OCI-LY1 (cell line): Measurements from ENCODE around the gene GTPBP10.

Experiments used
- CTCF ChIP-seq: fragments of 200-600 bp; sonication (generic), shearing (Covaris generic); IDR thresholded peaks from 2 replicates; pipeline ENCODE4 v1.5.1; 2017; ENCODE audit warnings: mild to moderate bottlenecking, antibody characterized with exemption, low read length, moderate library complexity, mixed read lengths
- EZH2 ChIP-seq: fragments of 200-600 bp; sonication (generic), shearing (Covaris generic); IDR thresholded peaks from 2 replicates; pipeline ENCODE4 v1.8.0; 2017; ENCODE audit warnings: borderline replicate concordance, mixed run types, mild to moderate bottlenecking, antibody characterized with exemption, low read length, moderate library complexity, mixed read lengths

GRCh38 chr7:90408142-90408541 lies 61.6 kb downstream of the GTPBP10 start:
- no peak for TF ChIP-seq CTCF
- TF ChIP-seq EZH2, result no peak
